ENCODE data around the gene GRAMD2A.

DNA sequence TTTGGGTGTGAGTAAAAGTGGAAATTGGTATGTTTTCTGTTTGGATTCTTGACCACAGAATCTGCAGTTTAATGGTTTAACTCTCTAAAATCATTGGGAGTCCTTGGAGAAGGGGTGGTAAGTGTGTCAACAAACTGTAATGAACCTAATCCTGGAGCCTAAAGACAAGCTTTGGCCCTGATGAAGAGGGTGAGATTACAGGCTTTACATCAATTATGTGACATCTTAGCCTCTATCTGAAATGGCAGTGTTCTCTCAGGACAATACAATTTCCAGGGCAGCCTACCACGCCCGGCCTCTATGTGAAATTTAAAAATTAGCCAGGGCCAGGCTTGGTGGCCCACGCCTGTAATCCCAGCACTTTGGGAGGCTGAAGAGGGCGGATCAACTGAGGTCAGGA is 37.7 kb upstream of the GRAMD2A start:
- TF ChIP-seq EP300 (IDR thresholded peaks at IDR 0.05): no peak
- TF ChIP-seq, protein P1, sequence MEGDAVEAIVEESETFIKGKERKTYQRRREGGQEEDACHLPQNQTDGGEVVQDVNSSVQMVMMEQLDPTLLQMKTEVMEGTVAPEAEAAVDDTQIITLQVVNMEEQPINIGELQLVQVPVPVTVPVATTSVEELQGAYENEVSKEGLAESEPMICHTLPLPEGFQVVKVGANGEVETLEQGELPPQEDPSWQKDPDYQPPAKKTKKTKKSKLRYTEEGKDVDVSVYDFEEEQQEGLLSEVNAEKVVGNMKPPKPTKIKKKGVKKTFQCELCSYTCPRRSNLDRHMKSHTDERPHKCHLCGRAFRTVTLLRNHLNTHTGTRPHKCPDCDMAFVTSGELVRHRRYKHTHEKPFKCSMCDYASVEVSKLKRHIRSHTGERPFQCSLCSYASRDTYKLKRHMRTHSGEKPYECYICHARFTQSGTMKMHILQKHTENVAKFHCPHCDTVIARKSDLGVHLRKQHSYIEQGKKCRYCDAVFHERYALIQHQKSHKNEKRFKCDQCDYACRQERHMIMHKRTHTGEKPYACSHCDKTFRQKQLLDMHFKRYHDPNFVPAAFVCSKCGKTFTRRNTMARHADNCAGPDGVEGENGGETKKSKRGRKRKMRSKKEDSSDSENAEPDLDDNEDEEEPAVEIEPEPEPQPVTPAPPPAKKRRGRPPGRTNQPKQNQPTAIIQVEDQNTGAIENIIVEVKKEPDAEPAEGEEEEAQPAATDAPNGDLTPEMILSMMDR (IDR thresholded peaks at IDR 0.05): no peak
- no peak for TF ChIP-seq POLR2A (IDR thresholded peaks at IDR 0.05)

Data from tibial nerve (tissue), 4 donors.